ENCODE data around the gene GUCA2A. TPM values are rescaled to one million over a fixed set of nuclear protein-coding genes. Genes with fewer than 3 reads are reported as not detected.

GUCA2A gene
- total RNA-seq, 1 donor from 2014 or later: not detected

DNA sequence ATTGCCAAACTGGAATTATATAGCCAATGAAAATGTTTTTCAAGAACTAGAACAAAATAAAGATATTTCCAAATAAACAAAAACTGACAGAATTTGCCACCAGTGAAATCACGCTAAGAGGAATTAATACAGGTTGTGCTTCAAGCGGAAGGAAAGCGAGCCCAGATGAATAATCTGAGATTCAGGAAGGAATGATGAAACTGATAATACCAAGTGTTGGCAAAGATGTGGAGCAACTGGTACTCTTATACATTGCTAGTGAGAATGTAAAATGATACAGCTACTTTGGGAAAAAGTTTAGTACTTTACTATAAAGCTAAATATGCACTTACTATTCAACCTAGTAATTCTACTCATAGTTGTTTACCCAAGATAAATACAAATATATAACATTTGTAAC is 42.1 kb downstream of the GUCA2A start:
- DNase-seq (ENCODE audit: low read depth): no peak
- H3K4me3 ChIP-seq (ENCODE audit: low read depth, low read length): no peak overlapping the region
- TF ChIP-seq, protein P1, sequence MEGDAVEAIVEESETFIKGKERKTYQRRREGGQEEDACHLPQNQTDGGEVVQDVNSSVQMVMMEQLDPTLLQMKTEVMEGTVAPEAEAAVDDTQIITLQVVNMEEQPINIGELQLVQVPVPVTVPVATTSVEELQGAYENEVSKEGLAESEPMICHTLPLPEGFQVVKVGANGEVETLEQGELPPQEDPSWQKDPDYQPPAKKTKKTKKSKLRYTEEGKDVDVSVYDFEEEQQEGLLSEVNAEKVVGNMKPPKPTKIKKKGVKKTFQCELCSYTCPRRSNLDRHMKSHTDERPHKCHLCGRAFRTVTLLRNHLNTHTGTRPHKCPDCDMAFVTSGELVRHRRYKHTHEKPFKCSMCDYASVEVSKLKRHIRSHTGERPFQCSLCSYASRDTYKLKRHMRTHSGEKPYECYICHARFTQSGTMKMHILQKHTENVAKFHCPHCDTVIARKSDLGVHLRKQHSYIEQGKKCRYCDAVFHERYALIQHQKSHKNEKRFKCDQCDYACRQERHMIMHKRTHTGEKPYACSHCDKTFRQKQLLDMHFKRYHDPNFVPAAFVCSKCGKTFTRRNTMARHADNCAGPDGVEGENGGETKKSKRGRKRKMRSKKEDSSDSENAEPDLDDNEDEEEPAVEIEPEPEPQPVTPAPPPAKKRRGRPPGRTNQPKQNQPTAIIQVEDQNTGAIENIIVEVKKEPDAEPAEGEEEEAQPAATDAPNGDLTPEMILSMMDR (conservative IDR thresholded peaks at IDR 0.05; ENCODE audit: low read depth, low read length): no peak

DNA sequence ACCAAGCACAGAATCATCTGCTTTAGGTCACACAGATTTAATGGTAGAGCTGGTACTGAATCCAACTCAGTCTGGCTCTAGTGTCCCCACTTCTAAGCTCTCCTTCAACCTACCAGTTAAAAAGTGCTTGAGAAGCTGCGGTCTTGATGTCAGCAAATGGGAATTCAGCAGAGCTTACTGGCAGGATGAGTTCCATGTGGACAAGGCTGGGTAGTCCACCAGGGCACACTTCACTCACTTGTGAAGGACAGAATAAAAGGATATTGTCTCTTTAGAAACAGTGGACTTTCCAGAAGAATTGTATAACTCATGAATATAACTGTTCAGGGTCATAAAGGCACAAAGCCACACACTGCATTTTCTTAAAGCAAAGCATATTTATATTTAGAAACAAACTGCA is 46.4 kb downstream of the GUCA2A start:
- no peak overlapping the region for H3K4me3 ChIP-seq (ENCODE audit: low read depth, low read length)
- TF ChIP-seq, protein P1 (conservative IDR thresholded peaks at IDR 0.05; ENCODE audit: low read depth, low read length): no peak
- no peak for DNase-seq (ENCODE audit: low read depth)

DNA sequence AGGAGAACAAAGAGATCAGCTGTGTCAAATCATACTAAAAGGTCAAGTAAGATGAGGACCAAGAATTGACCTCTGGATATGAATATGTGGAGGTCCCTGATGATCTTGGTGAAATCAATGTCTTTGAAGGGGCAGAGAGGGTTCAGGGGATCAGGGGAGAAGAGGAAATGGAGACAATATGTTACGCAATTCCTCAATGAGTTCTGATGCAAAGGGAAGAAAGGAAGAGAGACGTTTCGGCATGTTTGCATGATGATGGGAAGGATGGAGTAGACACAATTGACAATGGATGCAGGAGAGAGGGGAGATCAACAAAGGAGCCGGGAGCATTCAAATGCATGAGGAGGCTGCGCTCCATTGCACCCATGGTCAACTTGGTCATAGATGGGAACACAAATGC is 47.3 kb downstream of the GUCA2A start:
- TF ChIP-seq, protein P1 (conservative IDR thresholded peaks at IDR 0.05; ENCODE audit: low read depth, low read length): no peak
- H3K4me3 ChIP-seq (ENCODE audit: low read depth, low read length): no peak overlapping the region
- no peak for DNase-seq (ENCODE audit: low read depth)

DNA sequence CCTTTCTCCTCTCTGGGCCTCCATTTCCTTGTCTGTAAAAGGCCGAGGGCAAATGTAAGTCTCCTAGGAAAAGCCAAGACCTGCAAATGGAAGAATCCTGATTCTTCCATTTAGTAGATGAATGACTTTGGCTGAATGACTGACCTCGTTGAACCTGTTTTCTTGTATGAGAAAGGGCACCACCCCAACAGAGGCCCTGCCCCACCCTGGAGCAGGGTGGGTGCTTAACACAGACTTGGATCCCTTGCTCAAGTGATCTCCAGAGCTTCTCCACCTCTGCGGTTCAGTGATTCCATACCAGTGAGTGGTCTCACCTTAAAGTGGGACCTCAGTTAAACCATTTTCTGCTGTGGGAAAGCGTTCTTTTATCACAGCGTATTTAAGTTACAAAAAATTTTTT is 50.3 kb downstream of the GUCA2A start:
- TF ChIP-seq, protein P1 (conservative IDR thresholded peaks at IDR 0.05; ENCODE audit: low read depth, low read length): no peak
- H3K4me3 ChIP-seq (ENCODE audit: low read depth, low read length): no peak overlapping the region
- DNase-seq (ENCODE audit: low read depth): no peak

Other genes starting within 250 kb of the GUCA2A start
- 3.9 and 6.7 TPM in 2 replicates for gene HIVEP3, start 245.8 kb downstream of the GUCA2A start, total RNA-seq
- gene GUCA2B, start 11.3 kb downstream of the GUCA2A start, total RNA-seq: not detected in 2 replicates
- 15.9 and 17.2 TPM in 2 replicates for gene FOXJ3, start 170.5 kb upstream of the GUCA2A start, total RNA-seq
- 0.14 and 1.7 TPM in 2 replicates for gene RIMKLA, start 216.0 kb upstream of the GUCA2A start, total RNA-seq